Measurements from ENCODE around the gene MAP4.

DNA sequence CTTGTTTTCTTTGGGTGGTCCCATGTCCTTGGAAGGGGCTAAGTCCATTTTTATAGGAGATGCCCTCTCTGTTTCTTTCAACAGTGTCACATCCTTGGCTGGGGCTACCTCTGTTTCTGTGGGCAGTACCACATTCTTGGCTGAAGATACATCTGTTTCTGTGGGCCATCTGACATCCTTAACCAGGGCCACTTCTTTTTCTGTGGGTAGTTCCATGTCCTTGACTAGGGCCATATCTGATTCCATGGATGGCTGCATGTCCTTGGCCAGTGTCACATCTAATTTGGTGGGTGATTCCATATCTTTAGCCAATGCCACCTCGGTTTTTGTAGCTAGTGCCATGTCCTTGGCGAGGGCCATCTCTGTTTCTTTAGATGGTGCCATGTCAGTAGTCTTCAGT, 99.5 kb downstream of the MAP4 start:
- TF ChIP-seq FOXA1 (IDR thresholded peaks at IDR 0.05) (no peak), RAD21 (IDR thresholded peaks at IDR 0.05) (no peak), HNF4A (conservative IDR thresholded peaks at IDR 0.05) (no peak)
- TF ChIP-seq, protein P1, sequence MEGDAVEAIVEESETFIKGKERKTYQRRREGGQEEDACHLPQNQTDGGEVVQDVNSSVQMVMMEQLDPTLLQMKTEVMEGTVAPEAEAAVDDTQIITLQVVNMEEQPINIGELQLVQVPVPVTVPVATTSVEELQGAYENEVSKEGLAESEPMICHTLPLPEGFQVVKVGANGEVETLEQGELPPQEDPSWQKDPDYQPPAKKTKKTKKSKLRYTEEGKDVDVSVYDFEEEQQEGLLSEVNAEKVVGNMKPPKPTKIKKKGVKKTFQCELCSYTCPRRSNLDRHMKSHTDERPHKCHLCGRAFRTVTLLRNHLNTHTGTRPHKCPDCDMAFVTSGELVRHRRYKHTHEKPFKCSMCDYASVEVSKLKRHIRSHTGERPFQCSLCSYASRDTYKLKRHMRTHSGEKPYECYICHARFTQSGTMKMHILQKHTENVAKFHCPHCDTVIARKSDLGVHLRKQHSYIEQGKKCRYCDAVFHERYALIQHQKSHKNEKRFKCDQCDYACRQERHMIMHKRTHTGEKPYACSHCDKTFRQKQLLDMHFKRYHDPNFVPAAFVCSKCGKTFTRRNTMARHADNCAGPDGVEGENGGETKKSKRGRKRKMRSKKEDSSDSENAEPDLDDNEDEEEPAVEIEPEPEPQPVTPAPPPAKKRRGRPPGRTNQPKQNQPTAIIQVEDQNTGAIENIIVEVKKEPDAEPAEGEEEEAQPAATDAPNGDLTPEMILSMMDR (IDR thresholded peaks at IDR 0.05; ENCODE audit: low read depth, low read length, missing input control) = no peak
- TF ChIP-seq, protein P2, sequence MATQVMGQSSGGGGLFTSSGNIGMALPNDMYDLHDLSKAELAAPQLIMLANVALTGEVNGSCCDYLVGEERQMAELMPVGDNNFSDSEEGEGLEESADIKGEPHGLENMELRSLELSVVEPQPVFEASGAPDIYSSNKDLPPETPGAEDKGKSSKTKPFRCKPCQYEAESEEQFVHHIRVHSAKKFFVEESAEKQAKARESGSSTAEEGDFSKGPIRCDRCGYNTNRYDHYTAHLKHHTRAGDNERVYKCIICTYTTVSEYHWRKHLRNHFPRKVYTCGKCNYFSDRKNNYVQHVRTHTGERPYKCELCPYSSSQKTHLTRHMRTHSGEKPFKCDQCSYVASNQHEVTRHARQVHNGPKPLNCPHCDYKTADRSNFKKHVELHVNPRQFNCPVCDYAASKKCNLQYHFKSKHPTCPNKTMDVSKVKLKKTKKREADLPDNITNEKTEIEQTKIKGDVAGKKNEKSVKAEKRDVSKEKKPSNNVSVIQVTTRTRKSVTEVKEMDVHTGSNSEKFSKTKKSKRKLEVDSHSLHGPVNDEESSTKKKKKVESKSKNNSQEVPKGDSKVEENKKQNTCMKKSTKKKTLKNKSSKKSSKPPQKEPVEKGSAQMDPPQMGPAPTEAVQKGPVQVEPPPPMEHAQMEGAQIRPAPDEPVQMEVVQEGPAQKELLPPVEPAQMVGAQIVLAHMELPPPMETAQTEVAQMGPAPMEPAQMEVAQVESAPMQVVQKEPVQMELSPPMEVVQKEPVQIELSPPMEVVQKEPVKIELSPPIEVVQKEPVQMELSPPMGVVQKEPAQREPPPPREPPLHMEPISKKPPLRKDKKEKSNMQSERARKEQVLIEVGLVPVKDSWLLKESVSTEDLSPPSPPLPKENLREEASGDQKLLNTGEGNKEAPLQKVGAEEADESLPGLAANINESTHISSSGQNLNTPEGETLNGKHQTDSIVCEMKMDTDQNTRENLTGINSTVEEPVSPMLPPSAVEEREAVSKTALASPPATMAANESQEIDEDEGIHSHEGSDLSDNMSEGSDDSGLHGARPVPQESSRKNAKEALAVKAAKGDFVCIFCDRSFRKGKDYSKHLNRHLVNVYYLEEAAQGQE (IDR thresholded peaks at IDR 0.05) = no peak

Data from liver (tissue), 3 donors.